Subcutaneous abdominal adipose tissue (tissue), 5 donors: Measurements from ENCODE around the gene NUP35.

Source experiments
- H3K27ac ChIP-seq: one replicate; pipeline ENCODE4 v1.7.0; 2013; ENCODE audit warnings: low read depth, mild to moderate bottlenecking, inconsistent platforms, low read length, moderate library complexity
- H3K27me3 ChIP-seq, 5 donors: one replicate each; pipeline ENCODE4 v1.7.0; 2013; ENCODE audit warnings: low read length in 5 of 5, inconsistent platforms in 1 of 5; ENCODE audit not compliant: control insufficient read depth in 5 of 5, insufficient read depth in 4 of 5
- H3K36me3 ChIP-seq, 5 donors: one replicate each; pipeline ENCODE4 v1.7.0; 2013; ENCODE audit warnings: low read length in 5 of 5; ENCODE audit not compliant: control insufficient read depth in 5 of 5, insufficient read depth in 5 of 5
- H3K4me1 ChIP-seq, 5 donors: one replicate each; pipeline ENCODE4 v1.7.0; 2013; ENCODE audit warnings: low read length in 5 of 5, mild to moderate bottlenecking in 3 of 5, moderate library complexity in 1 of 5; ENCODE audit not compliant: control insufficient read depth in 5 of 5, insufficient read depth in 5 of 5
- H3K4me3 ChIP-seq, 5 donors: one replicate each; pipeline ENCODE4 v1.7.0; 2013; ENCODE audit warnings: low read length in 5 of 5, low read depth in 1 of 5
- H3K9ac ChIP-seq, 5 donors: one replicate each; pipeline ENCODE4 v1.7.0; 2013; ENCODE audit warnings: low read length in 5 of 5, mild to moderate bottlenecking in 4 of 5, moderate library complexity in 3 of 5
- H3K9me3 ChIP-seq, 5 donors: one replicate each; pipeline ENCODE4 v1.7.0; 2013; ENCODE audit warnings: low read length in 5 of 5; ENCODE audit not compliant: control insufficient read depth in 5 of 5
- donor health status: healthy.
- donor health status: healthy.
- donor health status: healthy.
- donor health status: healthy.
- donor health status: healthy.

The NUP35 gene

GRCh38 chr2:183195397-183195796 lies 71.2 kb downstream of the NUP35 start:
- Histone ChIP-seq H3K36me3 (peaks cover 0 to 15% (median 5%) of the 10 kb centered on the region in 5 donors), H3K4me1 (no peaks in the 10 kb centered on the region), H3K9ac (no peak overlapping the region), H3K27me3 (no peaks in the 10 kb centered on the region), H3K9me3 (no peaks in the 10 kb centered on the region), H3K27ac (no peak overlapping the region), H3K4me3 (no peak overlapping the region)

GRCh38 chr2:183195998-183196409 lies 71.8 kb downstream of the NUP35 start:
- no peaks in the 10 kb centered on the region for H3K4me1 ChIP-seq
- no peak overlapping the region for H3K27ac ChIP-seq
- no peak overlapping the region for H3K4me3 ChIP-seq
- H3K27me3 ChIP-seq: no peaks in the 10 kb centered on the region
- peaks cover 0 to 15% (median 3%) of the 10 kb centered on the region in 5 donors for H3K36me3 ChIP-seq
- no peak overlapping the region for H3K9ac ChIP-seq
- H3K9me3 ChIP-seq: no peaks in the 10 kb centered on the region

DNA sequence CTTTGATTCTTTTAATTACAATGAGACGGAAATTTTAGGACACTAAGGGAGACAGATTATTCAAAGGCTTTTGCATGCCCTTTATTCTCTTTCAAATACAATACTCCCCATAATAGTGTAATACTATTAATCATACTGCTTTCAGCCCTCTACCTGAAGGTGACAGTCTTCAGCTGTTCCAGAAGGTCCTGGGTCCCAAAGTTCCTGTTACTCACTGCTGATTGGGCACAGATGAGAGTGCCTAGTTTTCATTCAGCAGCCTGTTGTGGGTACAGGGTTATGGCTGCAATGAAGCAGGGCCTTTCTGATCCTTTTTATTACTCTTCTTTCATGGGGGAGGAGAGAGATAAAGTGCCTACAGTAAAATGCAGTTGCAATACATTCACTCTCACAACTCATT lies 80.2 kb downstream of the NUP35 start:
- Histone ChIP-seq H3K9me3 (peaks cover 0 to 3% (median 0%) of the 10 kb centered on the region in 5 donors), H3K27ac (no peak overlapping the region), H3K9ac (no peak overlapping the region), H3K27me3 (no peaks in the 10 kb centered on the region), H3K4me1 (no peaks in the 10 kb centered on the region), H3K4me3 (no peak overlapping the region), H3K36me3 (peaks cover 0 to 2% (median 0%) of the 10 kb centered on the region in 5 donors)

DNA sequence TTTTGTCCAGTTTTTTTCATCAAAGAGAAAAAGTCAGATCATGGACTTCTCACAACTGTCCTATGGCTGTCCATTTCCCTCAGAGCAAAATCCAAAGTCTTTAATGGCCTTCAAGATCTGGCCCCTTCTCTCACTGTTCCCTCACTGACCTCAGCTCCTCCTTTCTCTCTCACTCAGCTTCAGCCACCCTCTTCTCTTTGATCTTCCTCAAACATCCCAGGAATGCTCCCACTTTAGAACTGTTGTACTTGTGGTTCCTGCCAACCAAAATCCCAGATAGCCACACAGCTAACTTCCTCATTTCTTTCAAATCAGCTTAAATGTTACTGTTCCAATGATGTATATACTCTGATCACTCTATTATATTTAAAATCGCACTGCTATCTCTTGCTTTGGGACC lies 82.9 kb downstream of the NUP35 start:
- H3K4me3 ChIP-seq: no peak overlapping the region
- H3K9me3 ChIP-seq: peaks cover 0 to 5% (median 0%) of the 10 kb centered on the region in 5 donors
- no peaks in the 10 kb centered on the region for H3K27me3 ChIP-seq
- no peak overlapping the region for H3K9ac ChIP-seq
- no peaks in the 10 kb centered on the region for H3K4me1 ChIP-seq
- H3K27ac ChIP-seq: no peak overlapping the region
- no peaks in the 10 kb centered on the region for H3K36me3 ChIP-seq

DNA sequence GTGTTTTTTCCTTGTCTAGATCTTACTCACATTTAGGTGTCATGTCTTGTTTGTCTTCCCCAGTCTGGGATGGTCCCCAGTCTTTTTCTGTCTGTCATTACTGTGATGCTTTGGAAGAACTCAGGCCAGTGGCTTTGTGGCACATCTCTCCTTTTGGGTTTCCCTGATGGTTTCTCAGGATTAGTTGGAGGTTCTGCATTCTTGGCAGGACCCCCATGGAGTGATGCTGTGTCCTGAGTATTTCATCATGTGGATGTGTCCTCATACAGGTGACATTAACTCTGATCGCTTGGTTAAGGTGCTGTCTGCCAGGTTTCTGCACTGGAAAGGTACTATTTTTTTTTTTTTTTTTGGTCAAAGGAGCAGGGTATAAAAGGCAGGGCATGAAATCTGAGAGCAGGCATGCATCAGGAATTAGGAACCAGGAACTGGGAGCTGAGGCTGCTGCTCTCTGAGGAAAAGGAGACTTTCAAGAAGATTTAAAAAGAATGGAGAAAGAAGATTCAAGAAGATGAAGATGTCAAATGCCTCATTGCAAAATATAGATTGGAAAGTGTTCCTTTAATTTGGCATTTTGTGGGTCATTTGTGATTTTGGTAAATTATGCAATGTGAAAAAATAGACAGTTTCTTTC lies 85.3 kb downstream of the NUP35 start:
- Histone ChIP-seq H3K9me3 (peaks cover 0 to 5% (median 0%) of the 10 kb centered on the region in 5 donors), H3K4me1 (no peaks in the 10 kb centered on the region), H3K36me3 (no peaks in the 10 kb centered on the region), H3K27me3 (no peaks in the 10 kb centered on the region), H3K9ac (no peak overlapping the region), H3K4me3 (no peak overlapping the region), H3K27ac (no peak overlapping the region)
